Activated T-cell treated with anti-CD3 and anti-CD28 coated beads for 4 hours (primary cell): ENCODE results near the gene GLCE.
"Not testable (repeated sequence)": the region's sequence is repeated elsewhere in the genome, so short reads cannot be mapped to it uniquely, and the experiment has no call there.

ENCODE experiments used
- DNase-seq: peaks from one replicate; pipeline ENCODE4 v3.0.0-alpha.2; 2020

GLCE gene

DNA sequence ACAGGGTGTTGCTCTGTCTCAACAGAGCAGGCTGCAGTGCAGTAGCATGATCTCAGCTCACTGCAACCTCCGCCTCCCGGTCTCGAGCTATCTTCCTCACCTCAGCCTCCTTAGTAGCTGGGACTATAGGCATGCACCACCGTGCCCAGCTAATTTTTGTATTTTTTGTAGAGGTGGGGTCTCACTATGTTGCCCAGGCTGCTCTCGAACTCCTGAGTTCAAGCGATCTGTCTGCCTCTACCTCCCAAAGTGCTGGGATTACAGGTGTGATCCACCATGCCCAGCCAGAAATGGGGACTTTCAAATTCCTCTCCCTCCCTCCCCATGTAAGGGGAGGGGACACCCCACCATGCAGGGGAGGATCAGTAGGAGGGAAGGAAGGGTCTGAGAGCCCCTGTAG is 141.7 kb downstream of the GLCE start:
- not testable (repeated sequence) for DNase-seq

DNA sequence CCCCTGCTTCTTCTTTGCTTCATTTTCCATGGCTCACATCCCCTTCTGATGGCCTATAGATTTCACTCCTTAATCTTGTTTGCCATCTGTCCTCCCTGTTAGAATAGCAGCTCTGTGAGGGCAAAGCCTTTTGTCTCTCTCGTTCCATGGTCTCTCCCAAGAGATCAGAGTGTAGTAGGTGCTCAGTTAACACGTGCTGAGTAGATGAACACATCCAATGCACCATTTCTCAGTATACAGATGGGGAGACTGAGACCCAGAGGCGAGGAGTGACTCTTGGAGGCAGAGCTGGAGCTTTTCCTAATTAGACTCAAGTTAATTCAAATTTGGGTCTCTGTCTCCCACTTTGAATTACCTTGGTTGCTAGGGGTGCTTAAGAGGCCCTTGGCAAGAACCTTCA is 142.5 kb downstream of the GLCE start:
- DNase-seq = no peak

DNA sequence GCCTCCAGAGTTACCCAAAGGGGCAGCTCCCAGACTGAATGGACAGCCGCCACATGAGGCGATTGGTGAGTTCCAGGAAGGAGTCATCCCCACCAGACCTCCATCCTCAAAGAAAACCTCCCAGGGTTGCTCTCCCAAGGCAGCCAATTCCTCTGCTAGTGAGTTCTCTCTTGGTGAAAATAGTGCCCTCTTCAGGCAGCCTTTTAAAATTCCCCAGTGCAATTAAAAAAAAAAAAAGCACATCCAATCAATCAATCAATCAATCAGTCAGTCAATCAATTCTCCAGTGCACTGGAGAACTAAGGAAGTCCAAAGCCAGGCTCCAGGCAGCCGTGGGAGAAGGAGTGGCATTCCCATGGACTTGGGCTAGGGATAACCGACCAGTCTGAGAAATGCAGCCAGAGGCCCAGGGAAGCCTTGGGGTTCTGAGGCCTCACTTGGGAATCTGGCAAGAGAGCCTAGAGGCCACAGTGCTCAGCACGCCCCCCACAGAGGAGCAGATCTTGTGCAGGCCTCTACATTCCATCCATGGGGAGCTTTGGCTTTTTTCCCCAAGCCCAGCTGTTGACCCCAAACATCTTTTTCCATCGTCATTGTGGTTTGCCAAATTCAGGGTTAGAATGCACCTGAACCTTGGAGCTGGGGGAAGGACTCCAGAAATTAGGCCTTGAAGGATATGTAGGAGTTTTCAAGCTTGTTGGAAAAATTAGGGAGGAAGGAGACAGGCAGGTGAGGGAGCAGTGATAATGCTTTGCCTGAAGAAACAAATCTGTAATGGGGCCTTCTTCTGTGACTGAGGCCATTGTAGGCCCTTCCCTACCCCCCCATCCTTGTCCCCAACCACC is 143.1 kb downstream of the GLCE start:
- DNase-seq = no peak

DNA sequence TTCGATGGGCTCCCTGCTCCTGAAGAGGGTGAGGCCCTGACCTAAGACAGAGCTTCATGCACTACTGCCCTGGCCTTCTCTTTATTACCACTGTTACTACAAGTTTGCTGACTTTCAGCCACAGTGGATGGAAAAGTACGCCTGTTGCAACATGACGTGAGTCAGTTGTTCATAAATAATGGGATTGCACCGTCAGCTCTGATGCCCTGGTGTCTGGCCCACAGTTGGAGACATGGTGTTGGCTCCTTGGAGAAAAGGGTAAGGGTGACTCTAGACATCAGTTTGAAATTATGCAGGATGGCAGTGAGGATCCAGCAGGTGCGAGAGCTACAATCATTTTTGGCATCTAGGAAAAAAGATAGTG is 143.7 kb downstream of the GLCE start:
- DNase-seq = no peak

DNA sequence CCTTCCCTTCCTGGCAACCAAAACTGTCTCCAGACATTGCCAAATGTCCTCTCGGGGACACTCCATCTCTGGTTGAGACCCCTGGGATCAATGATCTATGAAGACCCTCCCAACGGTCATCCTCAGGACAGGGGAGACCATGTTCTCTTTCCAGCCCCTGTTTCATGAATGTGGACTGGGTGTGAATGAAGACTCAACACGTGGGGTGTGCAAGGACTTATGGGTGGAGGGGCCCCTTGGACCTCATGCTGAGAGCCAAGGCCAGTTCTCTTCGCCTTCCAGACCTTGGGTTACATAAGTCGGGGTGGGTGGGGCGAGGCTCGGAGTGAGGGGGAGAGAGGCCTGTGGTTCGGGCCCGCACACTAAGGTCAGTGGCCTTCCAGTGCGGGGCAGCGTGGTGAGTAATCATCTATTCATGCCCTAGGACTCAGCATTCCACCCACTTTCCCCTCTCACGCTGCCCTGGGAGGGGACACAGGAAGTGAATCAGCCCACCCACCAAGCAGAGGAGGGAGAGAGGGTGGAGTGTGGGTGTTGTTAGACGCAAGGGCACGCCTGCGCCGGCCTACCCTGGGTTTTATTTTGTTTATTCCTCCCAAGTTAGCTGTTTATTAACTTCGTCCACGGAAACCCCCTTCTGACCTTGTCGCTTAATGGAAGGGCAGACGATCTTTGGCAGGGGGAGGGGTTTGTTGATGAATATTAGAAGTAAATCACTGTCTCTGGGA is 144.9 kb downstream of the GLCE start:
- no peak for DNase-seq

DNA sequence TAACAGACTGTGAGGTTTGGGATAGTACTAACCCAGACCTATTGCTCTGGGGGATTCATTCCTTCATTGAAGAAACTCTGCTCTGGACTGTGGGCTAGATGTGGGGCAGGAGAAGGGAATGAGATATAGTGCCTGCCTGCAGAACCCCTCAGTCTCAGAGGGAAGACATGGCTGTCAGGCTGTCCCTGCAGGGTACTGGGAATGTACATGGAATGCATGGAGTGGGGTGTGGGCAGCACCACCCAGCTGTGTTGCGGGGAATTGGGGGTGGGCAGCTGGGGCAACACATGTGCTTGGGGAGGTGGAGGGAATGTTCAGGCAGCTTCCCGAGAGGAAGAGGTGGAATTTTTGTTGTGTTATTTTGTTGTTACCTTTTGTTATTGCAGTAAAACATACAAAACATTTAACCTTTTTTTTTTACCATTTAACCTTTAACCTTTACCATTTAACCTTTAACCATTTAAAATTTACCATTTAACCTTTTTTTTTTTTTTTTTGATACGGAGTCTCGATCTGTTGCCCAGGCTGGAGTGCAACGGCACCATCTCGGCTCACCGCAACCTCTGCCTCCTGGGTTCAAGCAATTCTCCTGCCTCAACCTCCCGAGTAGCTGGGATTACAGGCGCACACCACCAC is 145.6 kb downstream of the GLCE start:
- no peak for DNase-seq

DNA sequence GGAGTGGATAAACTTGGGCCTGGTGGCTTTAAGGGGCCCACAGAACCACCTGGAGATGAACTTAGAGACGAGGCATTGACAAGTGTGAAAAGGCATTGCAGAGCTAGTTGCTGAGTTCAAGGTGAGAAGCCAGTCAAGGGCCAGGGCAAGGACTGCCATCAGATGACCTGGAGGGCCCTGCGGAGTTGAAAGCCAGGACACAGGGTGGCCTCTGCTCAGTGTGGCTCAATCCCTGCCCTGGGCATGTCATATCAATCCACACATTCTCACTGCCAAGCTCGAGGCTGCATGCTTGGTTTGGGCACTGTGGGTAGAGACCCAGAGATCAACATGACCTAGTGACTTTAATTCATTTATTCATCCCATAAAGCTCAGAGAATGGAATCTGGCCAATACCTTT is 147.5 kb downstream of the GLCE start:
- no peak for DNase-seq

DNA sequence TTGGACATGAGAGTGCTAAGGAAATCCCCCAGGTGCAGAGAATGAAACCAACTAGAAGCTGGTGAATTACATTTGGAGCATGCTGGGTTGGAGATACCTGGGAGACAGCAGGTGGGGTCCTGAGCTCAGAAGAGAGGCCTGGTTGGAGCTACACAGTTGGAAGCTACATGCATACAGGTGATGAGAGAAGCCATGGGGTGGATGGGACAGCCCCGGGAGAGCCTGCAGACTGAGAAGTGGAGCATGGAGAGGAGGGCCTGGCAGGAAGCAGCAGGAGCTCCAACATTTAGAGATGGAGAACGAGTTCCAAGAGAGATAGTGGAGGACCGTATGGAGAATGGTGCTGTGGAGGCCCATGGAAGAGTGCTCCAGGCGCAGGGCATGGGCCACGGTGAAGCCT is 148.5 kb downstream of the GLCE start:
- no peak for DNase-seq

DNA sequence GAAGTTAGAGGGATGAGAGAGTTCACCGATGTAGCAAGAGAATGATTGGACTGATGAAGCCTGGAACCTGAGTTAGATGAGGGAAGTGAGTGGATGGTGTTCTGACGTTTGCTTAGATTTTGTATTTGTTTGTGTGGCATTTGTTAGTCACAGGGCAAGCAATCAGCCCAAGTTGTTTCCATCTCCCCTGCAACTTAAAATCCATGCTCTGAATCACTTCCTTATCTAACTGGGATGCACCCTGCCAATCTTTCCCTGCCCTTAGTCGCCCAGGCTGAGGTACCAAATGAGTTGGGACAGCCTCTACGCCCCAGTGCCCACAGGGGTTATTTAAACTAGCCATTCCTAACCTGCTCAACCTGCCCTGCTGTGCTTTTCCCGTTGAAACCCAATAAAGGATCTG is 150.9 kb downstream of the GLCE start:
- no peak for DNase-seq

DNA sequence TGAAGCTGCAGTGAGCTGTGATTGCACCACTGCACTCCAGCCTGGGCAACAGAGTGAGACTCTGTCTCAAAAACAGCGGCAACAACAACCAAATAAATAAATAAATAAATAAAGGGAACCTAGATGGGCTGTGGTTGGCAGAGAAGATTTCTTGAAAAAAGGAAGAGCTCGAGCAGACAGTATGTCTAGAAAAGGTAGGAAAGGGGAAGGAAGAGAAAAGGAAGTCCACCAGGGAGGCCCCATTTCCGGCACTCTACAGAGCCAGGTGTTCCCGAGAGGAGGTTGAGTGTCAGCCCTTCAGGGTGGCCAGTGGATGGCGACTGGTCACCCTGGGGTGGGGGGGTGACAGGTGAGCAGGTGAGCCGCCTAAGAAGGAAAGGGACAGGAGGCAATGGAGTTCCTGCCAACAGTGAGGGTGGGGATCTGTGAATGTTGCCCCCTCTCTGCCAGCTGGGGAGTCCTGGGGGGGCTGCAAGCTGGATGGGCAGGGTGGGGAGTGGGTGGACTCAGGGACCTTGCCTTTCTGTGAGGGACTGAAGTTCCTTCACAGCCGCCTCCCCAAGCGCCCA is 153.1 kb downstream of the GLCE start:
- no peak for DNase-seq

DNA sequence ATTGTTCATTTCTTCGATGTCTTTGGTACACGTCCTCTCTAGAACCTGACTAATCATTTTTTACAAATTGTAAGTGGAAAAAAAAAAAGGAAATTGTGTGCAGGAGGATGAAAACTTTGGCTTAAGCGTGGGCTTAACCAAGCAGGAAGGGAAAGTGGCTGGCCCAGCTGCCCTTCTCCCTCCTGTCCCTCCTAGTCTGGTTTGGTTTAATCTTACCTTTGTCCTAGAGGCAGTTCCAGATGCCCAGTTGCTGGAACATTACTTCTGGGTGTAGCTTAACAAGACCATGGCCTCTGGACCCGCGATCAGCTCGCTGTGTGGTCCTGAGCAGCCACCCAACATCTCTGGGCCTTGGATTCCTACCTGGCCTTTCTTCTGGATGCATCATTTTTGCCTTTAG is 153.7 kb downstream of the GLCE start:
- no peak for DNase-seq

DNA sequence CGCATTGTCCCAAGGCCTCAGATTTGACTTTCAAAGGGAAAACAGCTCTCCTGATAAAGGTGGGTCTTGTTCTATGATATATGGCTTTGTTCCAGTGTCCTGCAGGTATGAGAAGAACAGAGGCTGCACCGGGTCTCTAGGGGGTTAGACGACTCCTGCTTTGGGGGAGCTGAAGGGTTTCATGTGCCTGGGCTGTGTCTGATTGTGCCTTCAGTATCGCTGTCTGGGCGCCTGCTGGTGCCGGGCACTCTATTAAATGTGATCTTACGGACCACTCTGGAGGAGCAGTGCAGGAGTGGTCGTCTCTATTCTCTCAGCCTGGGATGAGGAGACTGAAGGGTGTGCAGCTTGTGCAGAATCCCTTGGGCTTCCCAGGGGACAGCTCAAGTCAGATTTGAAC is 154.3 kb downstream of the GLCE start:
- DNase-seq = no peak

DNA sequence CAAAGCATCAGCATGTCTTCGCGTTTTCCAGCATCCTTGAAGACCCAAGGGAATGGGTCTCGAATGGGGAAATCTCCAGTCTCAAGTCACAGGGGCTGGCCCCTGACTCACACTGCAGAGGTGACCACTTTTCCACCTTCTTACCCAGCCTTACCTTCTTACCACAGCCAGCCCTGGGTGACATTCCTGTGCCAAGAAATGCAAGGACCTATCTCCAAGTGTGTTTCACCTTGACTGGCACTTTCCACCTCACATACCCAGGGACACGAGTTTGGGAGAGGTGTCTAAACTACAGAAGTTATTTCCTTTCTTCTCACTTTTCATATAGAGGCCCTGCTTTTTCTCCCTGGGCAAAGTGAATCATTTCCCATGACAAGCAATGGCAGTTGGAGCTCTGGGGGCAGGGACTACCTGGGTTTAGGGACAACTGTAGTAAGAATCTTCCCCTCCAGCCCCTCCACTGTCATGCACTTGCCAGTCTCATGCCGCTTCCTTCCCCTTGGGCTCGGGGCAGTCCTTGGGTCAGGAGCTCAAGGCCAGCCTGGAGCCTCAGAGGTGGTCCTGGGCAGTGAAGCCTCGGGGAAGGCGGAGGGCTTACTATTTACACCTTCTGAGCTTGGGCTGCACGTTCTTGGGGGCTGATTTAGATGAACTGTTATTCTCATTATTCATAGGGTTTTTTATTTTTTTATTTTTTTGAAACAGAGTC is 155.1 kb downstream of the GLCE start:
- no peak for DNase-seq

DNA sequence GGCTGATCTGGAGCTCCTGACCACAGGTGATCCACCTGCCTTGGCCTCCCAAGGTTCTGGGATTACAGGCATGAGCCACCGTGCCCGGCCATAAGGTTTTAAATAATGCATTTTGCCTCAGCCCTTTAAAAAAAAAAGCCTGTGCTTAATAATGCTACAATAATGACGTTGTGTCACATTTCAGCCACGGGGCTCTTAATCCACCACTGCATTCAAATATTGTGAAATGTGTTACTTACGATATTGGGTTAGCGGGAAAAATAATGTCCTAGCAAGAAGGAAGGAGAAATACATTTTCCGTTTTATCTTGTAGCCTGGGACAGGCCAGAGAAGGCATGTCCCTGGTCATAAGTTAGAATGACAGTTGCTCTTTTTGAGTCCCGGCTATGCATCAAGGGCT is 155.9 kb downstream of the GLCE start:
- no peak for DNase-seq

DNA sequence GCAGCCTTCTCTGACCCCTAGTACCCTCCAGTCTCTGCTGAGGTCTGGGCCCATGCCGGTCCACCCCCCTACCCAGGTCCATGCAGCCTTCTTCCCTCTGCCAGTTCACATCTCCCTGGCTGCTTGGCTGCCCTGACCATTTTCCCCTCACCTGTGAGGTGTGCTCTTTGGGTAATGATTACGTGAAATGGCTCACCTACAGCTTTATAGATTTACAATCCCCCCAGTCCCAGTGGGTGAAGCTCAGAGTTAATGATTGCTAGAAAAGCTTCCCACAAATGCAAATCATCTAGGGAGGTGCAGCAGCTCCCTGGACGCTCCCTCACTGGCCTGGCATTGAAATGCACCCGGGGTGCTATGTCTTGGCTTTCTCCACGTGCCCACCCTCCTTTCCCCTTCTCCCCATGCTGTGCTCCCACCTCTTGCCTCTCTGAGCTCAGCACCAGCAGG is 157.0 kb downstream of the GLCE start:
- no peak for DNase-seq

DNA sequence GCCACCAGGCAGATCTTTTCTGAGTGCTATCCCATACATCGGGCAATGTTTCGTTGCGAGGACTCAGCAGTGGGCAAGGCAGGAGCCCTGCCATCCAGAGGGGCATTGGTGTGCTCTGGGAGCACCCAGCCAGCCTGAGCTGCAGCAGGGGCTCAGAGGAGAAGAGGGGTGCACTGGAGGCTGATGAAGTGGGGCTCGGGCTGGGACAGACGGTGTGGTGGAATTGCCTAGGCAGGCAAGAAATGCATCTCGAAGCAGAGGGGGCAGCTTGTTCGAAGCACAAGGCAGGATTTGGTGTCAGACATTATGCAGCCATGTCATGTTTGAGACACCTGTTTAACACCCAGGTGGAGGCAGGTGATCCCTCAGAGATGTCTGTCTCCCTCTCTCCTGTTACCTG is 157.6 kb downstream of the GLCE start:
- DNase-seq = no peak

DNA sequence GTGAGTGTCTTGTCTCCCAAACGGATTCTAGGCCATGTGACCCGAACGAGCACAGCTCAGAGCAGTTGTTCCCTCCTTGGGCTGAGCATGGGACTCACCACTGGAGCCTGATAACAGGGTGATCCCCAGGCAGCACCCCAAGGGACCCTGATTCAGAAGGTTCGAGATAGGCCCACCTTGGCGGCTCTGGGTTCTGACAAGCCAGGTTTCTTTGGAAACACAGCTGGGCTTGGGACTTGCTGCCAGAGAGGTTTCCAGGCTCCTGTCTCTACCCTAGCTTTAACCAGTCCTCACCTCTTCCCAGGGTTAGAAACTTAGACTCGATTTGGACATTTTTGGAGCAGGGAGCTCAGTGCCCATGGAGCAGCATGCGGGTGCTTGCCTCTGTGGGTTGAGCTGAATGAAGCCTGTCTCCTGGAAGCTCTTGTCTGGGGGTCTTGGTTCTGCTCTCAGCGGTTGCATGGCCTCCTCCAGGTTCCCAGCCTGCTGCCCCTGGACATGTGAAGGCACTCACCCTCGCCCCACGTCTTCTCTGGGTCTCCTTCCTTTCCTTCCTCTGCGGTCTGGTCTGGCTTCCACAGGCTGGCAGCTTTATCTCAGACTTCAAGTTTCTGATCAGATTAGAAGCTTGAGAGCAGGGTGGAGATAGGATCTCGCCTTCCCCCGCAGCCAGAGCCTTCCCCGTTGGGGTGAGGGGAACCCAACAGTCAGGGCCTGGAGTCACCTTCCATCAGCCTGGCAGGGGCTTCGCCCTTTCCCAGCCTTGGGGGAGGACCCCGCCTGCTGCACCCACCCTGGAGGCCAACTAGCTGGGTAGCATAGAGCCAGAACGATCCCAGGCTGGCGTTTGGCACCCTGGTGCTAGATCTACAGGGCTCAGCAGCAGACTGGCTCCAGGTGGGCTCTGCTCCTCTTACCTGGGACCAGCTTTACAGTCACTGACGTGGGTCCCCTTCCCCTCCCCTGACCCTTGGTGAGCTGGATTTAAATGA is 159.2 kb downstream of the GLCE start:
- no peak for DNase-seq

DNA sequence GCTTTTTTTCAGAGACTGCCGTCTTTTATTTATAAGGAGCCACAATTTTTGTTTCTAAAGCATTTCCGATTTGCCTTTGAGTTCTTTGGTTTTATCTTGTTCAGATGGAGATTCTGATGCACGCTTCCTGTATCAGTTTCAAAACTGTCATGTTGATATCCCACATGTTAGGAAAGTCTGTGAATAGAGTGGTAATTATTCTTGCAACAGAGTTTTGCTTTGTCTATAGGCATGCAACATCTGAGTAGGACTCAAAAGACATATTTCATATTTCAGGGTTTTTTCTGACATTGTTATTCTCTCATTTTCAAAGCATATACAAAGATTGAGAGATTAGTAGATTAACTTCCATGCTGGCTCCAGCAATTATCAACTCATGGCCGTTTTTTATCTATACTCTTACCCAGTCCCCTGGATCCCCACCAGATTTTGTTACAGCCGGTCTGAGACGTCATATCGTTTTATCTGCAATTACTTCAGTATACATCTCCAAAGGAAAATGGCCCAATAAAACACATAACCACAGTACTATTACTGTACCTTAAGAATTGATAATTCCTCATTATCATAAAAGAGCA is 160.6 kb downstream of the GLCE start:
- DNase-seq = no peak
